HT1080 (cell line): ENCODE measurements around the gene MKNK1. TPM values are rescaled to one million over a fixed set of nuclear protein-coding genes. Genes with fewer than 3 reads are reported as not detected.

Source experiments
- DNase-seq: peaks from one replicate; pipeline ENCODE4 v3.0.0-alpha.2; 2015; ENCODE audit warnings: low read depth
- total RNA-seq: library from RNA; depleted of rRNA; stranded (reverse); fragments of >200 nt; shearing (Covaris generic); gene quantifications from 2 replicates; pipeline ENCODE4 v1.2.3, GENCODE V29; 2014

Gene MKNK1
- total RNA-seq, 1 experiment from 2014 or later, result 16.9 TPM

DNA sequence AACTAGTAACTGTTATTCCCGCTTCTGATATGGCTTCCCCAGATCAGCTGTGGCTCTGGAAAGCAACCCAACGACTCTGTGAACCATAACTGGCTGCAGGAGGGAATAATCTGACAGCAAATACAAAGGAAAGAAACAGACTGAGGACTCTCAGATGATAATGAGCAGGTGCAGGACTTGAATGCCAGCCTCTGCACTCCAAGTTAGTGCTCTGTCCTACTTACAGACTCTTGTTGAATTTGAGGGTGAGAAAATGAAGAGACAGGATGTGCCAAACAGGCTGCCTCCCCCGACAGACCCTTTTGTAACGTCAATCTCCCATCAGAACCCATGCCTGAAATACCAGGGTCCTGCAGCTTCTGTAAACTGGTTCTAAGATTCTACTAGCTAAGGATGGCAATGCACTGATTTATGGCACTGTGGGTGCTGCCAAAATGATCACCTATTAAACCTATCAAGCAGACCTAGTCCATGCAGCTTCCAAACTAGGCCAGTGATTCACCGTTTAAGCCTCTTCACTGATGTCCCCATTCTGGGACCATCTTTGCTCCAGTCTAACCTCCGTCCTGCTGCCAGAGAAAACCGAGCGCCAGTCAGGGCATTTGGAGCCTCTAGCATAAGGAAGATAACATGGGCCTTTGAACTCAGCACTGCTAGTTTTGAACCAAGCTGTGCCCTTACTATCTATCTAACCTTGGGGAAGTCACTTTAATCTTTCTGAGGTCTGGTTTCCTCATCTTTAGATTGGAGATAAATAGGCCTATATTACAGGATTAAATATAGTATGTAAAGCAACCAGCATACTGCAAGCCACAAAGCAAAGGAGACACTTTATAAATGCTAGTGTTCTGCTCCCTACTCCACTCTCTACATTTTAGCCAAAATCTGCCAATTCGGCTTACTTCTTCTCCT is 4.8 kb downstream of the MKNK1 start:
- DNase-seq, result no peak

DNA sequence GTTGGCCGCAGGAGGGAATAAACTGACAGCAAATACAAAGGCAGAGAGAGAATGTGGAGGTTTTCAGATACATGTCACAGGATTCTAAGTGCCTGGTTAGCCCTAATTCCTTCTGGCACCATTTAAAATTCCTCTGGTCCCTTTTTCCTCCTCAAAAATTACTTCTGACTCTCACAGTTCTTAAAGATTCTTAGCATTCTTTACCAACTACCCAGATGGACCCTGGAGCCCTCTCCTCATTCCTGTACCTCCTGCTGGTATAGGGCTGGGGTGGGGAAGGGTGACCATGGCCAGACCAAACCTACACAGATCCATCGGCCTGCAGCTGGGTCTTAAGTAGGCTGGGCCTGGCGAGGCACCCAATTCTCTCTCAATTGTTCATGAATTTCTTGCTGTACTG is 7.2 kb downstream of the MKNK1 start:
- no peak for DNase-seq

- no peak for DNase-seq
Measured at GRCh38 chr1:46596036-46596435, 8.0 kb downstream of the MKNK1 start.

- no peak for DNase-seq
Measured at GRCh38 chr1:46595127-46595526, 8.9 kb downstream of the MKNK1 start.

GRCh38 chr1:46594063-46594462 is 10.0 kb downstream of the MKNK1 start:
- no peak for DNase-seq

DNA sequence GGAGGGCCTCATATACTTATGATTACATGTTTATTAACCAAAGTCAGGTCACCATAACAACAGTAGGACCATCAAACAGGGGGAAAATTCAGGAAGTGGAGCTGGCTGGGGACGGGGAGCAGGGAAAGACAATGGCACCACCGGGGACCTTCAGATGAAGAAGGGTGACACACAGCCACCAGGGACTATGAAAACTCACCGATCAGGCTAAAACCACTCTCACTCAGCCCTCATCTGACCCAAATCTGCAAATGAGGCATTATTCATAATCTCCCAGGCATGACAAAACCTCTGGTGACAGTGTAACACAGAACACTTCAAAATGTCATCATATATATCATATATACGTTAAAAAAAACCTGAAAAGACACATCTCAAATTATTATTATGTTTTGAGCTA is 11.2 kb downstream of the MKNK1 start:
- DNase-seq, result no peak

DNA sequence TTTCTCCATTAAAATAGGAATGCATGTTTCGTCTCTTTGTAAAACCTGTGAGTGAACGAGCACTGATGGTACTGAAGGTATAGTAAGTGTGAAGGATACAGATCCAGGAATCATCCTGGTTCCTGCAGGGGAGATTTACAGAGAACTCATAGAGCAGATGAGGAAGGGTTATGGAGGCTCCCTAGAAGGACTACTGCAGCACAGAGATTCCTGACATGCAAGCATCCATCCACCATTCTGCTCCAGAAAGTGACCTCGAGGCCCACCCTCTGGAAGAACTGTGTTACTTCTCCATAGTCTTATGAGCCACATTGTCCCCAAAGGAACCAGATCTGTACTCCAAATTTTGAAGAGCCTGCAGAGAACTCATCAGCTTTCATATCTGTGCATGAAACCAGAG is 14.5 kb downstream of the MKNK1 start:
- DNase-seq, result no peak

GRCh38 chr1:46587069-46587468 is 17.0 kb downstream of the MKNK1 start:
- no peak for DNase-seq

GRCh38 chr1:46585312-46585938 is 18.6 kb downstream of the MKNK1 start:
- DNase-seq, result no peak

GRCh38 chr1:46583494-46583893 is 20.6 kb downstream of the MKNK1 start:
- DNase-seq, result no peak

DNA sequence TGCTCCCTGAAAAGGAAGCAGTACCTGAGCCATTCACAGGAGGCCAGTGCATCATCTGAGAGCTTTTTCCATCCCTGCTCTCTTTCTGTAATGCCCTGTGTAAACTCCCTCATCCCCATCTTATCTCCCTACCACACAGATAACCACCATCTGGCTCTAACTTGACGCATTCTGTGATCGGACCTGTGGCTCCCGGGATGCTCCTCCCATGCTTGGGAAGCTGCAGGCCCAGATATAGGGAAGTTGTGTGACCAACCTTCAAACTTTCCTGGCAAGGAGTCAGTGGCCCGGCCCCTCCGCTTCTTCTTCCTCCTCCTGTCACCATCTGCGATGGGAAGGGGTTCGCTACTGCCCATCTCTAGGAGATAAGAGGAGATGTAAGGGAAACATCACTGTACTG is 21.1 kb downstream of the MKNK1 start:
- no peak for DNase-seq

DNA sequence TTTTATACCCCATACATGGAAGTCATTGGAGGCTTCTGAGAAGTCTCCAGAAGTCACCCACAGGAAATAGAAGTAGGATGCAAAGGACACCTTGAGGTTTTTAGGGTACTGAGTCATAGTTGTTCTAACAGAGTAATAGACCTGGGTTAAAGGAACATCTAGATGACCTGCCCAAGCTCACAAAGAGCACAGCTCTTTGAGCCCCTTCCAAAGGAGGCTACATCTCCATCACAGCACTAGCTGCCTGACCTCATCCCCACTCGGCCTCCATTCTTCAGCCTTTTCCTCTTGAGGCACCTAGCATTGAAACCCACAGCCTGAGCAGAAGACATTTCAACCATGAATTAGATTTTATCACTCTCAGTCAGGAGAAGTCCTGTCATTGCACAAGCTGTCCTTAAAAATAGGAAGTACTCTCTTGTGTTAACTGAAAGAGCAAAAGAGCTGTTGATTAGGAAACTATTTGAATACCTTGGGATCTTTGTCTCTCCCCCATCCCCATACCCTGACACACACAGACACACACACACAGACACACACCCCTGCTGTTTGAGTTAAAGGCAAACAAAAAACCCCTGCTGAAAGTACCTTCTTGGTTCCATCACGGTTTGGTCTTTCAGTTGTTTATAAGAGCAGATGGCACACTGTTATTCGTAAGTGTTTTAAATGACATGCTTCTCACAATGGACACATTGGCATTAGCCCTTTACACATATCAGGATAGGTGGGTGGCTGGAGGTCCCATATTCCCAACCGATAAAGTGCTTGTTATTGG is 22.2 kb downstream of the MKNK1 start:
- DNase-seq, result peak; percentile 21

DNA sequence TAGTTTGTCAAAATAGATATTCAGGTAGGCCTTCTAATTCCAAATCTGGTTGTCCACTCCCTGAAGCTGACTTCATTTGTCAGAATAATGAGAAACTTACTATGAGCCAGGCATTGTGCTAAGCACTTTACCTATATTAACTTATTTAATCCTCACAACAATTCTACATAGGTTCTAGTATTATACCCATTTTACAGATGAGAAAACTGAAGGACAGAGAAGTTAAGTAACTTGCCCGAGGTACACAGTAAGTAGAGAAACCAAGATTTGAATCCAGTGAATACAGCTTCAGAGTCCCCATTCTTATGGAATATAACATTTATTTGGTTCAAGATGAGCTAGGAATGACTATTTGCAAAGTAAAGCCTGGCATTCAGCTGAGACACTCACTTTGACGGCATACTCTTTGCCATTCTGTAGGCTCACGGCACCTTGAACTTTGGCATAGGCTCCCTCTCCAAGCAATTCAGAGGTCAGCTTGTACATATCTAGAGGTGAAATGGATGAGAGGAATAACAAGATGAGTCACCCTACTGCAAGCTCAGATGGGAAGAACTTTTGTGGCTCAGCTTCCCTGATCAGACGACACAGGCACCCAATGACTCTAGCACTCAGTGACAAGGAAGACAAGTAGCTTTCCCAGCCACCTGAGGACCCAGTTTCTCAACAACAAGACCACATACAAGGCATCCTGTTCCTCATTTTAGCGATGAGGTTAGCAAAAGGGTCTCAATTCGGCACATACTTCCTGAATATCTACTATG is 23.7 kb downstream of the MKNK1 start:
- peak; percentile 16 for DNase-seq

GRCh38 chr1:46577671-46578070 is 26.4 kb downstream of the MKNK1 start:
- DNase-seq, result no peak

- DNase-seq, result no peak
Measured at GRCh38 chr1:46576596-46576995, 27.5 kb downstream of the MKNK1 start.

GRCh38 chr1:46575778-46576177 is 28.3 kb downstream of the MKNK1 start:
- no peak for DNase-seq

DNA sequence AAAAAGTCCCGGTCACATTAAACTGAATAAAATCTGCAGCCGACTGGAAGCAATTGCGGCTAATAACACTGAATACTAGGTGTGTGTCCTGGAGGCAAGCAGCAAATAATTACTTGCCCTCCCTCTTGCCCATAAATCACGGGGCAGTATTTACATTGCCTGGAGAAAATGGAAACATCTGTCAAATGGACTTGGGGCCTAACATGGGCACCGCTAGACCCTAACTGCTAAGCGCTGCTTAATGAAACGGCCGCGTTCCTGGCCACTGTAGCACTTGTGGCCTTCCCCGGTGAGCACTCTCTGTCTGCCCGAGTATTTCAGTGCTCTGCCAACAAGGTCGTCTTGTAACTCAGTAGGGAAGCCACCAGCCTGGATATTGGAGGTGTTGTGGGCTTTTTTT is 28.8 kb downstream of the MKNK1 start:
- no peak for DNase-seq

DNA sequence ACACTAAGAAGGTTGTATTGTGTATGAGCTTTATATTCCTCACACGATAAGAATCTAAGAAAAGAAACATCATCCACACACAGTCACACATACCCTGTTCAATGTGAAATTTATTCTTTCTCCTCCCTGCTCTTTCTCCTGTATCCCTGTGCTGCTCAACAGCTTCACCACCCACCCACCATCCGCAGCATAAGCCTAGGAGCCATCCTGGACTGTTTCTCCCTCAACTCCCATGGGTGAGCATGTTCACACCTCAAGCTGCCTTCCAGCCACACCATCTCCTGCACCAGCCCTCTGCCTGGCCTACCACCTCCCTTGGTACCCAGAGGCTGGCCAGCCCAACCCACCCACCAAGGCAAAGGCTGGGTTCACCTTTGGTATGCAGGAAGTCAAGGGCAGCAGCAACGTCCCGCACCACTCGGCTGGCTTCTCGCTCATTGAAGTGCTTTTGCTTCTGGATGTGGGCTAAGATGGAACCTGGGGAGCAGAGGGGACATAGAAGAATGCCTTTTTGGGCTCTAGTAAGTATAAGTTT is 32.3 kb downstream of the MKNK1 start:
- no peak for DNase-seq

DNA sequence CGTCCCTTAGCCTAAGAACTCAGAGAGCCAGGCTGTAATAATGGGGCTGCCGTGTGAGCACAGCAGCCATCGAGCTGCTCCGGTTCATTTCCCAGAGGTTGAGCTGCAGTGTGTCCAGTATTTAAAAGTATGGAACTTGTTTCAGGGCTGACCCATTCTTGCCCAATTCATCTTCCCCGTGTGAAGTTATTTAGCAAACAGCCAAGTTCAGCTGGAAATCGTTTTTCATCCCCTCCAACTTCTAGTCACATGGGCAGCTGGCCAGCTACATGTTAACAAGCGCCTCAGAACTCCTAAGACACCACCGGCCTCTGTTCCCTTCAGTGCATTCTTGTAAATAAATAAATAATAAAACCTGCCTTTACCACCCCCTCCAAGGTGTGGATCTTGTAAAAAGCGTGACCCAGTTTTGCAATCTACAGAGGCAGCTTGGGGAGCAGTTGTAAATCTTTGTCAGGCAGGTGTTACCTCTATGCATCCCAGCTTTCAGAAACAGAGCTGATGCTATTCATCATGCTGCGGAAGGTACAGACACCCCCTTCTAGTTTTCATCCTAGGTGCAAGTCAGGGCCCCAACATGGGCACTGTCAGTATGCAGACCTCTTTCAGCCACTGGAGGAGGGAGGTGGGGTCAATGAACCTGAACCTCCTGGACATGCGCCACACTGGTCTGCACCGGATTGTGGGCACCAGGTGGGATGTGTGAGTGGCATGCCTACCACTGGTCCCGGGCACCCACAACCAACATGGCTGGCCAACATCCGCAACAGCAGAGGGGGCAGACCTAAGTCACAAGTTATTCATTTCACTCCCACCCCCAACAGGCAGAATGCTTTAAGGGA is 34.0 kb downstream of the MKNK1 start:
- DNase-seq, result no peak

DNA sequence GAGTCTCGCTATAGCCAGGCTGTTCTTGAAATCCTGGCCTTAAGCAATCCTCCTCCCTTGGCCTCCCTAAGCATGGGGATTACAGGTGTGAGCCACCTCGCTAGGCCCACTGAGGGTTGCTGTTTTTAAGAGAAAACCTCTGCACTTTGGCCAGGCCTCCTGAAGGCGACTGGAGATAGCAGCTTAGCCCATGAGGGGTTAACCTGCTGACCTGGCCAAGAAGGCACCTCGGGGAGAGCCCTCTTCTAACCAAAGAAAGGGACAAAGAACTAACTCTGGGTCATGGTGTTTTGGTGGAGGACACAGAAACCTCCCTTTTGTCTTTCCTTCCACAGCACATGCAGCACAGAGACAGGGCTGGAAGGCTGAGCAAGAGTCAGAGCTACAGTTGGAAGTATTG is 35.0 kb downstream of the MKNK1 start:
- DNase-seq, result no peak
